HCT116 (cell line): ENCODE results near the gene UBN1.

ENCODE experiments used
- CEBPB ChIP-seq: IDR thresholded peaks from 2 replicates; pipeline ENCODE4 v1.6.1; 2012; ENCODE audit warnings: low read depth
- EZH2 ChIP-seq: fragments of 200-600 bp; sonication (generic); IDR thresholded peaks from 2 replicates; pipeline ENCODE4 v1.6.1; 2017; ENCODE audit warnings: antibody characterized with exemption, mixed run types
- POLR2A ChIP-seq: IDR thresholded peaks from 2 replicates; pipeline ENCODE4 v1.7.0; 2011; ENCODE audit warnings: borderline replicate concordance; ENCODE audit not compliant: insufficient read depth, insufficient read length; ENCODE audit errors: extremely low read depth
- RAD21 ChIP-seq: IDR thresholded peaks from 2 replicates; pipeline ENCODE4 v1.6.1; 2012; ENCODE audit warnings: low read depth, mild to moderate bottlenecking
- SIN3A ChIP-seq: IDR thresholded peaks from 2 replicates; pipeline ENCODE4 v1.6.1; 2012; ENCODE audit warnings: low read depth
- YY1 ChIP-seq: IDR thresholded peaks from 2 replicates; pipeline ENCODE4 v1.6.1; 2011; ENCODE audit warnings: low read length, low read depth, moderate library complexity, mild to moderate bottlenecking; ENCODE audit not compliant: insufficient replicate concordance; ENCODE audit errors: extremely low read depth
- TF ChIP-seq, protein P1 (sequence below), 3 experiments: fragments of 200-600 bp in 1 of 3; sonication (generic) in 1 of 3; IDR thresholded peaks in 2 of 3; conservative IDR thresholded peaks in 1 of 3; 2 replicates each; pipeline ENCODE4 v1.5.1; 2012 to 2017; ENCODE audit warnings: low read depth in 2 of 3, low read length in 2 of 3, antibody characterized with exemption in 1 of 3, borderline replicate concordance in 1 of 3, control low read depth in 1 of 3, mild to moderate bottlenecking in 1 of 3, mixed read lengths in 1 of 3, mixed run types in 1 of 3, moderate library complexity in 1 of 3; ENCODE audit not compliant: insufficient read depth in 1 of 3
- TF ChIP-seq, protein P2 (sequence below): IDR thresholded peaks from 2 replicates; pipeline ENCODE4 v1.6.1; 2012

DNA sequence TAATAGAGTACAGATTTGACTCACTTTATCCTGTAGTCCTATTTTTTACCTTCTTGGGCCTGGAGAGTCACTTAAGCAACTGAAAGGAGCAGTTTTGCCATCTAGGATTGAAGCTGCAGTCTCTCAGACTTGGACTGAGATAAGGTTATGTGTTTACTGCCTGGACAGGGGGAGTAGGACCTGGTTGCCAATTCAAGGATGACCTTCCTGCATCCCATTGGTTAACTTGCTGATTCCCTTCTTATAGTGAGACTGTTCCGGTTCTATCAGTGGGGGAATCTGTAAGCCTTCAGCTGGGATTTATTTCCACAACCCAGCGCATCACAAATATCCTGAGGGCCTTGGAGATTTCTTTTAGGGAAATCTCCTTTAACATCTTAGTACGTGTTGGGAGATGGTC lies 2.9 kb downstream of the UBN1 start:
- TF ChIP-seq CEBPB (no peak), POLR2A (no peak), EZH2 (no peak), SIN3A (no peak), YY1 (no peak), RAD21 (no peak)
- TF ChIP-seq, protein P1, sequence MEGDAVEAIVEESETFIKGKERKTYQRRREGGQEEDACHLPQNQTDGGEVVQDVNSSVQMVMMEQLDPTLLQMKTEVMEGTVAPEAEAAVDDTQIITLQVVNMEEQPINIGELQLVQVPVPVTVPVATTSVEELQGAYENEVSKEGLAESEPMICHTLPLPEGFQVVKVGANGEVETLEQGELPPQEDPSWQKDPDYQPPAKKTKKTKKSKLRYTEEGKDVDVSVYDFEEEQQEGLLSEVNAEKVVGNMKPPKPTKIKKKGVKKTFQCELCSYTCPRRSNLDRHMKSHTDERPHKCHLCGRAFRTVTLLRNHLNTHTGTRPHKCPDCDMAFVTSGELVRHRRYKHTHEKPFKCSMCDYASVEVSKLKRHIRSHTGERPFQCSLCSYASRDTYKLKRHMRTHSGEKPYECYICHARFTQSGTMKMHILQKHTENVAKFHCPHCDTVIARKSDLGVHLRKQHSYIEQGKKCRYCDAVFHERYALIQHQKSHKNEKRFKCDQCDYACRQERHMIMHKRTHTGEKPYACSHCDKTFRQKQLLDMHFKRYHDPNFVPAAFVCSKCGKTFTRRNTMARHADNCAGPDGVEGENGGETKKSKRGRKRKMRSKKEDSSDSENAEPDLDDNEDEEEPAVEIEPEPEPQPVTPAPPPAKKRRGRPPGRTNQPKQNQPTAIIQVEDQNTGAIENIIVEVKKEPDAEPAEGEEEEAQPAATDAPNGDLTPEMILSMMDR (IDR thresholded peaks at IDR 0.05 in 2 of 3, conservative IDR thresholded peaks at IDR 0.05 in 1 of 3; ENCODE audit: borderline replicate concordance in 1 of 3, insufficient read depth in 1 of 3, low read depth in 2 of 3, low read length in 2 of 3) = no peak
- TF ChIP-seq, protein P2, sequence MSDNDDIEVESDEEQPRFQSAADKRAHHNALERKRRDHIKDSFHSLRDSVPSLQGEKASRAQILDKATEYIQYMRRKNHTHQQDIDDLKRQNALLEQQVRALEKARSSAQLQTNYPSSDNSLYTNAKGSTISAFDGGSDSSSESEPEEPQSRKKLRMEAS = no peak
